Right lobe of liver (tissue), 6 donors: ENCODE results near the gene FOXQ1. TPM values are rescaled to one million over a fixed set of nuclear protein-coding genes. Genes with fewer than 3 reads are reported as not detected.

ENCODE experiments used
- ATAC-seq, 4 donors: fragments of 200-7000 bp; cut with Tn5 transposase; one replicate each; pipeline ENCODE4 v1.9.1; 2020; ENCODE audit warnings: mild to moderate bottlenecking in 4 of 4, moderate library complexity in 4 of 4
- DNase-seq, 3 donors: peaks; one replicate each; pipeline ENCODE4 v3.0.0-alpha.2; 2020
- H3K27ac ChIP-seq, 3 donors: fragments of 200-600 bp; one replicate each; pipeline ENCODE4 v1.8.0; 2022
- H3K27me3 ChIP-seq, 2 donors: fragments of 200-600 bp; one replicate each; pipeline ENCODE4 v1.8.0; 2022
- H3K36me3 ChIP-seq, 4 donors: fragments of 200-600 bp; sonication (generic) in 1 of 4; one replicate each; pipeline versions ENCODE4 v1.5.1 to v1.8.0; 2017 to 2022; ENCODE audit warnings: control low read depth in 1 of 4
- H3K4me1 ChIP-seq, 4 donors: fragments of 200-600 bp; sonication (generic) in 1 of 4; one replicate each; pipeline versions ENCODE4 v1.5.1 to v1.8.0; 2017 to 2022; ENCODE audit warnings: control low read depth in 1 of 4
- H3K4me3 ChIP-seq, 3 donors: fragments of 200-600 bp; one replicate each; pipeline ENCODE4 v1.8.0; 2022
- H3K9me3 ChIP-seq, 4 donors: fragments of 200-600 bp; sonication (generic) in 1 of 4; one replicate each; pipeline versions ENCODE4 v1.5.1 to v1.8.0; 2017 to 2022; ENCODE audit warnings: control low read depth in 1 of 4
- POLR2A ChIP-seq: fragments of 450-650 bp; IDR thresholded peaks from one replicate; pipeline ENCODE4 v1.6.1; 2017; ENCODE audit warnings: antibody characterized with exemption, mild to moderate bottlenecking
- WGBS: methylation state at CpG from one replicate; pipeline ENCODE4 v1.1.6; 2018; ENCODE audit warnings: low coverage, low lambda C conversion rate; ENCODE audit not compliant: insufficient coverage; ENCODE audit errors: missing lambda C conversion rate; 5-methylcytosine and 5-hydroxymethylcytosine counted together
- intact Hi-C, 2 donors: fragments of 100-400 bp; cut with DNase I; formaldehyde crosslinking; loops; one replicate each; pipeline versions ENCODE4 v1.11.2 to v1.14.1; 2022
- total RNA-seq, 6 experiments: library from RNA; depleted of rRNA in 2 of 6; stranded (reverse); fragments of >200 nt in 2 of 6; fragmentation: NEBNext Ultra II Directional in 3 of 6; extraction: Animal tissue kit (Norgen Biotek cat#: 25700) in 3 of 6; gene quantifications; one replicate each; pipeline versions ENCODE4 v1.1.0 to v1.2.4, GENCODE V29; 2016 to 2023
- TF ChIP-seq, protein P1 (sequence below), 4 donors: fragments of 200-600 bp in 3 of 4; fragments of 450-650 bp in 1 of 4; IDR thresholded peaks; one replicate each; pipeline versions ENCODE4 v1.5.1 to v1.8.0; 2016 to 2022; ENCODE audit warnings: antibody characterized with exemption in 4 of 4, mild to moderate bottlenecking in 2 of 4
- donor health status: DM: no; HTN: yes; CAD: no.
- donor health status: DM: no; HTN: no; CAD: no.
- donor health status: DM: no; HTN: no; CAD: no.
- donor health status: DM: no; HTN: yes; CAD: no.
- donor health status: DM: no; HTN: yes; CAD: no.

FOXQ1 gene
- total RNA-seq, 6 experiments from 2014 or later: 0.12 to 4.0 (median 0.23) TPM

DNA sequence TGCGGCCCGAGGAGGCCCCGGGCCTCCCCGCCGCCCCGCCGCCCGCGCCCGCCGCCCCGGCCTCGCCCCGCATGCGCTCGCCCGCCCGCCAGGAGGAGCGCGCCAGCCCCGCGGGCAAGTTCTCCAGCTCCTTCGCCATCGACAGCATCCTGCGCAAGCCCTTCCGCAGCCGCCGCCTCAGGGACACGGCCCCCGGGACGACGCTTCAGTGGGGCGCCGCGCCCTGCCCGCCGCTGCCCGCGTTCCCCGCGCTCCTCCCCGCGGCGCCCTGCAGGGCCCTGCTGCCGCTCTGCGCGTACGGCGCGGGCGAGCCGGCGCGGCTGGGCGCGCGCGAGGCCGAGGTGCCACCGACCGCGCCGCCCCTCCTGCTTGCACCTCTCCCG is 1.5 kb downstream of the FOXQ1 start:
- intact Hi-C loops: no loop called here
- H3K27me3 ChIP-seq: peaks cover 0 to 13% of the 10 kb centered on the region in 2 donors
- H3K36me3 ChIP-seq: no peaks in the 10 kb centered on the region
- H3K27ac ChIP-seq: no peak overlapping the region
- H3K4me1 ChIP-seq: peaks cover 0 to 13% (median 2%) of the 10 kb centered on the region in 4 donors
- WGBS: 0% methylated on average over 8 of the region's 64 CpGs
- TF ChIP-seq POLR2A: no peak
- TF ChIP-seq, protein P1, sequence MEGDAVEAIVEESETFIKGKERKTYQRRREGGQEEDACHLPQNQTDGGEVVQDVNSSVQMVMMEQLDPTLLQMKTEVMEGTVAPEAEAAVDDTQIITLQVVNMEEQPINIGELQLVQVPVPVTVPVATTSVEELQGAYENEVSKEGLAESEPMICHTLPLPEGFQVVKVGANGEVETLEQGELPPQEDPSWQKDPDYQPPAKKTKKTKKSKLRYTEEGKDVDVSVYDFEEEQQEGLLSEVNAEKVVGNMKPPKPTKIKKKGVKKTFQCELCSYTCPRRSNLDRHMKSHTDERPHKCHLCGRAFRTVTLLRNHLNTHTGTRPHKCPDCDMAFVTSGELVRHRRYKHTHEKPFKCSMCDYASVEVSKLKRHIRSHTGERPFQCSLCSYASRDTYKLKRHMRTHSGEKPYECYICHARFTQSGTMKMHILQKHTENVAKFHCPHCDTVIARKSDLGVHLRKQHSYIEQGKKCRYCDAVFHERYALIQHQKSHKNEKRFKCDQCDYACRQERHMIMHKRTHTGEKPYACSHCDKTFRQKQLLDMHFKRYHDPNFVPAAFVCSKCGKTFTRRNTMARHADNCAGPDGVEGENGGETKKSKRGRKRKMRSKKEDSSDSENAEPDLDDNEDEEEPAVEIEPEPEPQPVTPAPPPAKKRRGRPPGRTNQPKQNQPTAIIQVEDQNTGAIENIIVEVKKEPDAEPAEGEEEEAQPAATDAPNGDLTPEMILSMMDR (IDR thresholded peaks at IDR 0.05): no peak
- ATAC-seq: no peak
- H3K4me3 ChIP-seq: no peak overlapping the region
- no peaks in the 10 kb centered on the region for H3K9me3 ChIP-seq
- no peak for DNase-seq

DNA sequence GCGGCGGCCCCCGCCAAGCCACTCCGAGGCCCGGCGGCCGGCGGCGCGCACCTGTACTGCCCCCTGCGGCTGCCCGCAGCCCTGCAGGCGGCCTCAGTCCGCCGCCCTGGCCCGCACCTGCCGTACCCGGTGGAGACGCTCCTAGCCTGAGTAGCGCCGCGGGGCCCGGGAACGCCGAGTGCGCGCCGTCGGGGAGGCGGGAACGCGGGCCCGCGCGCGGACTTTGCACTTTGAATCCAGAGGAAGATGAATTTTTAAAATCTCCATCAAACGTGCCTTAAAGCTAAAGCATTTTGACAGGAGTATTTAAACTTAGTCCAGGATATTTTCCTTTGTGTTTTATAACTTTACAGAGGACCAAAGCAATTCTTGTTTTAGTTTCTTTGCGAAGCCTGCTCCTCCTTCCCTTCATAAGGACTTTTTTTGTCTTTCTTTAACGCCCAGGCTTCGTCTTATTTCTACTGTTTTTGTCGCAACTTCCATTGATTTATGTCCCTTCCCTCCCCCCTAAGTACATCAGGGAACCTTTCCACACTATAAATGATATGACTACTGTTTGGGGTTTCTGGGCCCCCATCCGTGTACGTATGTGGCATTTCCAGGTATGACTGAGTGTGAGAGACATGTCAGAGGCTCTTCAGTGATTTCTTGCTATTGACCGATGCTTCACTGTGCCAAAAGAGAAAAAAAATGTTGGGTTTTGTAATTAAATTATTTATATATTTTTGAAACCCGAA is 2.0 kb downstream of the FOXQ1 start:
- H3K36me3 ChIP-seq: no peaks in the 10 kb centered on the region
- no peaks in the 10 kb centered on the region for H3K9me3 ChIP-seq
- peaks cover 0 to 13% of the 10 kb centered on the region in 2 donors for H3K27me3 ChIP-seq
- ATAC-seq (peak; percentile 58 to 65 (median 62)), DNase-seq (peak; percentile 58 to 76 (median 71))
- no peak for TF ChIP-seq POLR2A
- TF ChIP-seq, protein P1 (IDR thresholded peaks at IDR 0.05): peak; percentile 41 to 70 (median 53)
- WGBS: 31% methylated on average over 8 of the region's 45 CpGs
- H3K4me3 ChIP-seq: no peak overlapping the region
- no peak overlapping the region for H3K27ac ChIP-seq
- peaks cover 0 to 13% (median 2%) of the 10 kb centered on the region in 4 donors for H3K4me1 ChIP-seq
- intact Hi-C loops: no loop called here

DNA sequence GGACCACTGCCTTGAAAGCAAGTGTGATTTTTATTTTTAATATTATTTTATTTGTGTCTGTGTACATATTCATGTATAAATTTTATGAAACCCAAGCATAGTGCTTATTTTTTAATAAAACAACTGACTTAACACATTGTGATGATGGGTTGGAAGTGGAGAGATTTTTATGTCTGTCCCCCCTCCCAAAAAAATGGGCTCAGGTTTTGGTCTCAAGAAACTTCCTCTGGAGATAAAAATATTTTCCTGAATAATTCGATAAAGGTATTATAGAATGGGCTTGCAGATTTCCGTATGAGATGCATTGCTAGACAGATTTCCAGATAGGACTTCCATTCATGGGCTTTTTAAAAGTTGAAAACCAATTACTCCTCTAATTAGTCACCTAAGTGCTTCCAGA is 2.7 kb downstream of the FOXQ1 start:
- Histone ChIP-seq H3K4me1 (peaks cover 0 to 13% (median 2%) of the 10 kb centered on the region in 4 donors), H3K27ac (no peak overlapping the region), H3K36me3 (no peaks in the 10 kb centered on the region), H3K9me3 (no peaks in the 10 kb centered on the region), H3K4me3 (no peak overlapping the region), H3K27me3 (peaks cover 0 to 13% of the 10 kb centered on the region in 2 donors)
- ATAC-seq: no peak
- intact Hi-C loops: no loop called here
- DNase-seq: no peak
- 27% methylated on average over 2 of the region's 2 CpGs for WGBS
- TF ChIP-seq, protein P1 (IDR thresholded peaks at IDR 0.05): no peak
- TF ChIP-seq POLR2A: no peak

DNA sequence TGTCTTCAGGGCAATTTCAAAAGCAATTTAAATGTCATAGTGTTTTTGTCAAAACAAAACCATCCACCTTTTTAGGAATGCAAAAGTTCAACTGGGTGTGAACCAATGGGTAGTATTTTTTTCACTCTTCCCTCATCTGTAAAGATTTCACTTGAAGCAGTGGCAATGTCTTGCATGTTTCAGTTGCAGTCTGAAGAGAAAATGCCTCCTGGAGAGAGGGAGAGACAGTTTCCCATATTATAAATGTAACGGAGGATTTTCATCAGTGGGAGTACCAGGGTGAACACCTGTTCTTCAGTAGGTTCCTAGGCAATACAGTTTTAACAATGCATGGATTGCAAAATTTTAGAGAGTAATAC is 3.3 kb downstream of the FOXQ1 start:
- Histone ChIP-seq H3K9me3 (no peaks in the 10 kb centered on the region), H3K36me3 (no peaks in the 10 kb centered on the region), H3K27ac (no peak overlapping the region), H3K27me3 (peaks cover 0 to 13% of the 10 kb centered on the region in 2 donors), H3K4me3 (no peak overlapping the region), H3K4me1 (peaks cover 0 to 13% (median 2%) of the 10 kb centered on the region in 4 donors)
- ATAC-seq: no peak
- WGBS: 44% methylated on average over 1 of the region's 1 CpG
- no peak for TF ChIP-seq POLR2A
- TF ChIP-seq, protein P1 (IDR thresholded peaks at IDR 0.05): no peak
- no peak for DNase-seq
- intact Hi-C loops: no loop called here
